A673 (cell line): Measurements from ENCODE around the gene COL16A1. TPM values are rescaled to one million over a fixed set of nuclear protein-coding genes. Genes with fewer than 3 reads are reported as not detected.

Experiments
- BruUV-seq: library from RNA; stranded (reverse); fragments of 400-500 nt; replicated peaks from 2 replicates; lab custom pipeline; 2021; lab: Mats Ljungman, UMichigan
- CTCF ChIA-PET: fragments of 300-600 bp; sonication (Branson Sonifier 250); formaldehyde crosslinking; loops from one replicate; lab custom pipeline; 2022; ENCODE audit warnings: antibody characterized with exemption; lab: Charles Lee
- POLR2A ChIA-PET: fragments of 300-600 bp; sonication (Branson Sonifier 250); formaldehyde crosslinking; loops from one replicate; lab custom pipeline; 2022; ENCODE audit warnings: antibody characterized with exemption; ENCODE audit not compliant: low non-redundant PET; lab: Charles Lee
- DNase-seq: peaks from one replicate; pipeline ENCODE4 v3.0.0-alpha.2; 2015; ENCODE audit warnings: low spot score
- H3K27ac ChIP-seq: fragments of 200-600 bp; sonication (generic); 2 replicates; pipeline ENCODE4 v1.5.1; 2016; ENCODE audit warnings: mixed run types, low read depth, mild to moderate bottlenecking, mixed read lengths, antibody characterized with exemption, low read length; ENCODE audit not compliant: poor library complexity, severe bottlenecking
- H3K27me3 ChIP-seq: fragments of 200-600 bp; sonication (generic); replicated peaks from 2 replicates; pipeline ENCODE4 v1.6.1; 2017; ENCODE audit warnings: mixed run types, low read depth, mild to moderate bottlenecking, mixed read lengths, antibody characterized with exemption, low read length; ENCODE audit not compliant: insufficient read depth, poor library complexity
- H3K36me3 ChIP-seq: fragments of 200-600 bp; sonication (generic); 2 replicates; pipeline ENCODE4 v1.6.1; 2016; ENCODE audit warnings: mixed run types, mild to moderate bottlenecking, mixed read lengths, antibody characterized with exemption, low read length; ENCODE audit not compliant: insufficient read depth, poor library complexity, severe bottlenecking
- H3K4me1 ChIP-seq: fragments of 200-600 bp; sonication (generic); 2 replicates; pipeline ENCODE4 v1.6.1; 2017; ENCODE audit warnings: mixed run types, mild to moderate bottlenecking, mixed read lengths, antibody characterized with exemption, low read length; ENCODE audit not compliant: insufficient read depth, poor library complexity, severe bottlenecking
- H3K4me3 ChIP-seq: fragments of 200-600 bp; sonication (generic); 2 replicates; pipeline ENCODE4 v1.5.1; 2016; ENCODE audit warnings: low read depth, mixed run types, mild to moderate bottlenecking, mixed read lengths, low read length; ENCODE audit not compliant: poor library complexity, severe bottlenecking
- H3K9me3 ChIP-seq: fragments of 200-600 bp; sonication (generic); 2 replicates; pipeline ENCODE4 v1.6.1; 2016; ENCODE audit warnings: mixed run types, low read depth, mild to moderate bottlenecking, mixed read lengths, antibody characterized with exemption, low read length; ENCODE audit not compliant: poor library complexity, severe bottlenecking
- EZH2 ChIP-seq: fragments of 200-600 bp; sonication (generic); IDR thresholded peaks from 2 replicates; pipeline ENCODE4 v1.6.1; 2017; ENCODE audit warnings: borderline replicate concordance, low read depth, mild to moderate bottlenecking, mixed read lengths, antibody characterized with exemption, low read length; ENCODE audit not compliant: poor library complexity, severe bottlenecking
- intact Hi-C: fragments of 100-400 bp; cut with micrococcal nuclease; formaldehyde crosslinking; loops from one replicate; pipeline ENCODE4 v1.10.0; 2022; ENCODE audit not compliant: unreplicated experiment
- total RNA-seq: library from RNA; stranded (reverse); gene quantifications from 2 replicates; pipeline ENCODE4 v1.2.3, GENCODE V29; 2021
- TF ChIP-seq, protein P1 (sequence below): fragments of 300-800, 200-600 bp; sonication (generic); conservative IDR thresholded peaks from 2 replicates; pipeline ENCODE4 v1.5.1; 2017; ENCODE audit warnings: low read depth, mild to moderate bottlenecking, antibody characterized with exemption, low read length, moderate library complexity, mixed read lengths

Gene COL16A1
- total RNA-seq, 1 experiment from 2014 or later = 26.6 TPM

DNA sequence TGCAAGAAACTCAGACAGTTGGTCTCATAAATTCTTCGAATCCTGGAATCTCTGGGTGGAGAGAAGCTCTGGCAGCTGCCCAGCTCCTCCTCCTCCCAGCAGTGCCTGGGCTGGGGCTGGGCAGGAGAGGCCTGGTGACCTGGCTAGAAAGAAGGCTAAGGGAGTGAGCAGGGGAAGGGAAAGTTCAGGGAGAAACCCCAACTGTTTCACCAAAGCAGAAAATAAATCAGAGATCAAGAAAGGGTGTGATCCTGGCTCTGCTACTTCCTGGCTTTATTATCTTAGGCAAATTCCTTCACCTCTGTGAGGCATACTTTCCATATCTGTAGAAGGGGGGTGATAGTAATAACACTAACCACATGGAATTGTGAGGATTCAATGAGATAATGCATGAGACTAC, 8.8 kb upstream of the COL16A1 start:
- DNase-seq = no peak
- H3K9me3 ChIP-seq = no peaks in the 10 kb centered on the region
- CTCF ChIA-PET = no interaction called here
- intact Hi-C loops = no loop called here
- no TSS peak for BruUV-seq
- peaks cover 14% of the 10 kb centered on the region for H3K4me1 ChIP-seq
- H3K36me3 ChIP-seq = no peaks in the 10 kb centered on the region
- H3K4me3 ChIP-seq = no peak overlapping the region
- H3K27ac ChIP-seq = no peak overlapping the region
- TF ChIP-seq EZH2 = no peak
- TF ChIP-seq, protein P1, sequence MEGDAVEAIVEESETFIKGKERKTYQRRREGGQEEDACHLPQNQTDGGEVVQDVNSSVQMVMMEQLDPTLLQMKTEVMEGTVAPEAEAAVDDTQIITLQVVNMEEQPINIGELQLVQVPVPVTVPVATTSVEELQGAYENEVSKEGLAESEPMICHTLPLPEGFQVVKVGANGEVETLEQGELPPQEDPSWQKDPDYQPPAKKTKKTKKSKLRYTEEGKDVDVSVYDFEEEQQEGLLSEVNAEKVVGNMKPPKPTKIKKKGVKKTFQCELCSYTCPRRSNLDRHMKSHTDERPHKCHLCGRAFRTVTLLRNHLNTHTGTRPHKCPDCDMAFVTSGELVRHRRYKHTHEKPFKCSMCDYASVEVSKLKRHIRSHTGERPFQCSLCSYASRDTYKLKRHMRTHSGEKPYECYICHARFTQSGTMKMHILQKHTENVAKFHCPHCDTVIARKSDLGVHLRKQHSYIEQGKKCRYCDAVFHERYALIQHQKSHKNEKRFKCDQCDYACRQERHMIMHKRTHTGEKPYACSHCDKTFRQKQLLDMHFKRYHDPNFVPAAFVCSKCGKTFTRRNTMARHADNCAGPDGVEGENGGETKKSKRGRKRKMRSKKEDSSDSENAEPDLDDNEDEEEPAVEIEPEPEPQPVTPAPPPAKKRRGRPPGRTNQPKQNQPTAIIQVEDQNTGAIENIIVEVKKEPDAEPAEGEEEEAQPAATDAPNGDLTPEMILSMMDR = no peak
- H3K27me3 ChIP-seq = no peaks in the 10 kb centered on the region
- POLR2A ChIA-PET = no interaction called here

- H3K27me3 ChIP-seq = no peaks in the 10 kb centered on the region
- POLR2A ChIA-PET = no interaction called here
- CTCF ChIA-PET = no interaction called here
- intact Hi-C loops = no loop called here
- H3K9me3 ChIP-seq = no peaks in the 10 kb centered on the region
- peaks cover 16% of the 10 kb centered on the region for H3K4me1 ChIP-seq
- no TSS peak for BruUV-seq
- H3K36me3 ChIP-seq = no peaks in the 10 kb centered on the region
- DNase-seq = no peak
- H3K27ac ChIP-seq = no peak overlapping the region
- H3K4me3 ChIP-seq = no peak overlapping the region
- no peak for TF ChIP-seq EZH2
- TF ChIP-seq, protein P1 = no peak
Observed at GRCh38 chr1:31712068-31712467, 8.3 kb upstream of the COL16A1 start.

DNA sequence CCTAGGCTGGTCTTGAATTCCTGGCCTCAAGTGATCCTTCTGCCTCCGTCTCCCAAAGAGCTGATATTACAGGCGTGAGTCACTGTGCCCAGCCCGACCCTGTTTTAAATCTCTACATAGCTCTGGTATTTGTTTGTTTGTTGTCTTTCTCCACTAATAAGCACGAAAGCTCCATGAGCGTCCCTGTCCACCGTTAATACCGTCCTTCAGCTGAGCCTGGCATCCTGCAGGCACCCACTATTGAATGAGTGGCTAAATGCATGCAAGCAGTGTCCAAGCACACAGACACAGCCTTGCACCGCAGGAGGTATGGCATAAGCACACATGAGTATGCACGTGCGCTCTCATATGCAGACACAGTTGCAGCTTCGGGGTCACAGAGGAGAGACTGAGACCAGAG, 4.5 kb upstream of the COL16A1 start:
- H3K4me3 ChIP-seq = no peak overlapping the region
- no peaks in the 10 kb centered on the region for H3K27me3 ChIP-seq
- intact Hi-C loops = no loop called here
- no TSS peak for BruUV-seq
- ChIA-PET CTCF (interaction anchor here (0.7 kb wide), 1 partner anchor 75 kb away, joined by 3 read pairs; no protein-coding TSS in a partner anchor), POLR2A (interaction anchor here (0.6 kb wide), 1 partner anchor 14 kb away, joined by 3 read pairs; no protein-coding TSS in a partner anchor)
- TF ChIP-seq, protein P1 = no peak
- no peak for TF ChIP-seq EZH2
- no peaks in the 10 kb centered on the region for H3K9me3 ChIP-seq
- H3K27ac ChIP-seq = no peak overlapping the region
- DNase-seq = no peak
- no peaks in the 10 kb centered on the region for H3K36me3 ChIP-seq
- peaks cover 44% of the 10 kb centered on the region for H3K4me1 ChIP-seq
